ENCODE measurements around the gene KRTAP19-2.

DNA sequence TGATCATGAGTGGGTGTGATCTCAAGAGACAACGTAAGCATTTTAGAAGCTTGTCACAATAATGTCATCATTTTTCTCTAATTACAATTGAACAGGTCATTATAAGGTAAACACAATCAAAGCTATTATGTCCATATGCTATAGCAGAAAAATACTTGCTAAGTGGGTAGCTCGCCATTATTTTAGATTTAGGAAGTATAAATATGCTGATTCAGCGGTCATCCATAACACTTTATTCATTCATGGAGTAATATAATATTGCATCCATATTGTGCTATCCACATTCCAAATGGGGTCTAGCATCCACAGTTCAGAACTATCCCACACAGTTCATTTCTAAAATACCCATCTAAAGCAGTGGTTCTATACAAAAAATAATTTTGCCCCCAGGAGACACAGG is 38.7 kb downstream of the KRTAP19-2 start:
- no peak for TF ChIP-seq POLR2A (IDR thresholded peaks at IDR 0.05; ENCODE audit: low read length)
- no peak for TF ChIP-seq ZNF302 (CRISPR knock-in tag; IDR thresholded peaks at IDR 0.05)
- TF ChIP-seq, protein P1, sequence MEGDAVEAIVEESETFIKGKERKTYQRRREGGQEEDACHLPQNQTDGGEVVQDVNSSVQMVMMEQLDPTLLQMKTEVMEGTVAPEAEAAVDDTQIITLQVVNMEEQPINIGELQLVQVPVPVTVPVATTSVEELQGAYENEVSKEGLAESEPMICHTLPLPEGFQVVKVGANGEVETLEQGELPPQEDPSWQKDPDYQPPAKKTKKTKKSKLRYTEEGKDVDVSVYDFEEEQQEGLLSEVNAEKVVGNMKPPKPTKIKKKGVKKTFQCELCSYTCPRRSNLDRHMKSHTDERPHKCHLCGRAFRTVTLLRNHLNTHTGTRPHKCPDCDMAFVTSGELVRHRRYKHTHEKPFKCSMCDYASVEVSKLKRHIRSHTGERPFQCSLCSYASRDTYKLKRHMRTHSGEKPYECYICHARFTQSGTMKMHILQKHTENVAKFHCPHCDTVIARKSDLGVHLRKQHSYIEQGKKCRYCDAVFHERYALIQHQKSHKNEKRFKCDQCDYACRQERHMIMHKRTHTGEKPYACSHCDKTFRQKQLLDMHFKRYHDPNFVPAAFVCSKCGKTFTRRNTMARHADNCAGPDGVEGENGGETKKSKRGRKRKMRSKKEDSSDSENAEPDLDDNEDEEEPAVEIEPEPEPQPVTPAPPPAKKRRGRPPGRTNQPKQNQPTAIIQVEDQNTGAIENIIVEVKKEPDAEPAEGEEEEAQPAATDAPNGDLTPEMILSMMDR (IDR thresholded peaks at IDR 0.05) = no peak
- TF ChIP-seq, protein P2, sequence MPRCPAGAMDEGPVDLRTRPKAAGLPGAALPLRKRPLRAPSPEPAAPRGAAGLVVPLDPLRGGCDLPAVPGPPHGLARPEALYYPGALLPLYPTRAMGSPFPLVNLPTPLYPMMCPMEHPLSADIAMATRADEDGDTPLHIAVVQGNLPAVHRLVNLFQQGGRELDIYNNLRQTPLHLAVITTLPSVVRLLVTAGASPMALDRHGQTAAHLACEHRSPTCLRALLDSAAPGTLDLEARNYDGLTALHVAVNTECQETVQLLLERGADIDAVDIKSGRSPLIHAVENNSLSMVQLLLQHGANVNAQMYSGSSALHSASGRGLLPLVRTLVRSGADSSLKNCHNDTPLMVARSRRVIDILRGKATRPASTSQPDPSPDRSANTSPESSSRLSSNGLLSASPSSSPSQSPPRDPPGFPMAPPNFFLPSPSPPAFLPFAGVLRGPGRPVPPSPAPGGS (IDR thresholded peaks at IDR 0.05) = no peak
- no peak for TF ChIP-seq EHF (CRISPR knock-in tag; IDR thresholded peaks at IDR 0.05)
- no peak for TF ChIP-seq RNF2 (IDR thresholded peaks at IDR 0.05; ENCODE audit: borderline replicate concordance, low read depth)
- TF ChIP-seq, protein P3, sequence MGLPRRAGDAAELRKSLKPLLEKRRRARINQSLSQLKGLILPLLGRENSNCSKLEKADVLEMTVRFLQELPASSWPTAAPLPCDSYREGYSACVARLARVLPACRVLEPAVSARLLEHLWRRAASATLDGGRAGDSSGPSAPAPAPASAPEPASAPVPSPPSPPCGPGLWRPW (IDR thresholded peaks at IDR 0.05) = no peak
- TF ChIP-seq, protein P4, sequence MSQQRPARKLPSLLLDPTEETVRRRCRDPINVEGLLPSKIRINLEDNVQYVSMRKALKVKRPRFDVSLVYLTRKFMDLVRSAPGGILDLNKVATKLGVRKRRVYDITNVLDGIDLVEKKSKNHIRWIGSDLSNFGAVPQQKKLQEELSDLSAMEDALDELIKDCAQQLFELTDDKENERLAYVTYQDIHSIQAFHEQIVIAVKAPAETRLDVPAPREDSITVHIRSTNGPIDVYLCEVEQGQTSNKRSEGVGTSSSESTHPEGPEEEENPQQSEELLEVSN (IDR thresholded peaks at IDR 0.05; ENCODE audit: borderline replicate concordance, low read depth) = no peak
- no peak for TF ChIP-seq KDM1A (IDR thresholded peaks at IDR 0.05; ENCODE audit: low read depth)
